Measurements from ENCODE around the gene RHOBTB1.

GRCh38 chr10:60911216-60911615 lies 32.8 kb downstream of the RHOBTB1 start:
- TF ChIP-seq, protein P1, sequence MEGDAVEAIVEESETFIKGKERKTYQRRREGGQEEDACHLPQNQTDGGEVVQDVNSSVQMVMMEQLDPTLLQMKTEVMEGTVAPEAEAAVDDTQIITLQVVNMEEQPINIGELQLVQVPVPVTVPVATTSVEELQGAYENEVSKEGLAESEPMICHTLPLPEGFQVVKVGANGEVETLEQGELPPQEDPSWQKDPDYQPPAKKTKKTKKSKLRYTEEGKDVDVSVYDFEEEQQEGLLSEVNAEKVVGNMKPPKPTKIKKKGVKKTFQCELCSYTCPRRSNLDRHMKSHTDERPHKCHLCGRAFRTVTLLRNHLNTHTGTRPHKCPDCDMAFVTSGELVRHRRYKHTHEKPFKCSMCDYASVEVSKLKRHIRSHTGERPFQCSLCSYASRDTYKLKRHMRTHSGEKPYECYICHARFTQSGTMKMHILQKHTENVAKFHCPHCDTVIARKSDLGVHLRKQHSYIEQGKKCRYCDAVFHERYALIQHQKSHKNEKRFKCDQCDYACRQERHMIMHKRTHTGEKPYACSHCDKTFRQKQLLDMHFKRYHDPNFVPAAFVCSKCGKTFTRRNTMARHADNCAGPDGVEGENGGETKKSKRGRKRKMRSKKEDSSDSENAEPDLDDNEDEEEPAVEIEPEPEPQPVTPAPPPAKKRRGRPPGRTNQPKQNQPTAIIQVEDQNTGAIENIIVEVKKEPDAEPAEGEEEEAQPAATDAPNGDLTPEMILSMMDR (IDR thresholded peaks at IDR 0.05; ENCODE audit: low read depth, low read length): no peak
- no peak for TF ChIP-seq EZH2phosphoT487 (IDR thresholded peaks at IDR 0.05; ENCODE audit: low read depth)
